Cardiac fibroblast (primary cell): ENCODE results near the gene ZFP91.

Source experiments
- DNase-seq, 2 donors: peaks; one replicate each; pipeline versions ENCODE4 v3.0.0 to v3.0.0-alpha.2; 2010; ENCODE audit warnings: low read depth in 2 of 2
- H3K4me3 ChIP-seq, 2 donors: replicated peaks in 1 of 2; 1 replicate in 1 of 2; 2 replicates in 1 of 2; pipeline ENCODE4 v1.5.1; 2011; ENCODE audit warnings: low read depth in 2 of 2, low read length in 2 of 2, mild to moderate bottlenecking in 2 of 2, moderate library complexity in 1 of 2
- CTCF ChIP-seq: IDR thresholded peaks from one replicate; pipeline ENCODE4 v1.5.1; 2011; ENCODE audit warnings: low read depth, mild to moderate bottlenecking, low read length, inconsistent platforms

The ZFP91 gene

GRCh38 chr11:58582437-58582836 lies 3.6 kb downstream of the ZFP91 start:
- no peak overlapping the region for H3K4me3 ChIP-seq
- TF ChIP-seq CTCF, result no peak
- no peak for DNase-seq

GRCh38 chr11:58586998-58587397 lies 8.1 kb downstream of the ZFP91 start:
- no peak overlapping the region for H3K4me3 ChIP-seq
- no peak for TF ChIP-seq CTCF
- DNase-seq, result no peak

- TF ChIP-seq CTCF, result no peak
- H3K4me3 ChIP-seq, result no peak overlapping the region
- DNase-seq, result no peak
Measured at GRCh38 chr11:58591659-58592058, 12.8 kb downstream of the ZFP91 start.

- TF ChIP-seq CTCF, result no peak
- no peak for DNase-seq
- no peak overlapping the region for H3K4me3 ChIP-seq
Measured at GRCh38 chr11:58592760-58593472, 14.1 kb downstream of the ZFP91 start.

GRCh38 chr11:58594826-58595225 lies 16.0 kb downstream of the ZFP91 start:
- TF ChIP-seq CTCF, result no peak
- H3K4me3 ChIP-seq, result no peak overlapping the region
- DNase-seq, result no peak

- H3K4me3 ChIP-seq, result no peak overlapping the region
- DNase-seq, result no peak
- TF ChIP-seq CTCF, result no peak
Measured at GRCh38 chr11:58596621-58597020, 17.8 kb downstream of the ZFP91 start.
